ENCODE data around the gene RAB9A.
"Not testable (repeated sequence)": the region's sequence is repeated elsewhere in the genome, so short reads cannot be mapped to it uniquely, and the experiment has no call there.

Gene RAB9A

DNA sequence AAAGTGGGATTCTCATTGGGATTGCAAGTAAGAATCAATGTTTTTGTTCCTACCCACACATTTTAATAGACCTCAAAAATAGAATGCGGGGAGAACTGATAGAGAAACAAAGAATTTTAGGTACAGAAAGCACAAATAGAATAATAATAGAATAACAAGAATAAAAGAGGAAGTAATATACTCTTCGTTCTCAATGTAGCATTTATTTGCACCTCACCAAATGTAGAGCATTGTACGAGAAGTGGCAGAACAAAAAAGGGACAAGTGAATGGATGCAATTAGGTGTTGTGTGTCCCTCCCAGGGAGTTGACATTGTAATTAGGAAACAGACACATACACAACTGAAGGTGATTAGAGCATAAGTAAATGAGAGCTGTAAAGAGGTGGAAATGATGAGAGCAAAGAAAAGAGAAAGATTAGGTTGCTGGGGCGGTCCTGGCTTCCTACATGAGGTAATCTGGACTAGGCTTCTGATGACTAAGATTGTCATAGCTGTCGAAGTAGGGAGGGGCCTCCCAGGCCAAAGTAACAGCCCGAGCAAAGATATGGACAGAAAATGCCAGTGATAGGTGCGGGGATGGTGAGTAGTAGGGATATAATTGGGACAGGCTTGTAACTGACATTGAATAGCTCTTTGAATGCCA, 10.4 kb downstream of the RAB9A start:
- no peak for DNase-seq (ENCODE audit: low read depth in 2 of 2, low spot score in 1 of 2)

DNA sequence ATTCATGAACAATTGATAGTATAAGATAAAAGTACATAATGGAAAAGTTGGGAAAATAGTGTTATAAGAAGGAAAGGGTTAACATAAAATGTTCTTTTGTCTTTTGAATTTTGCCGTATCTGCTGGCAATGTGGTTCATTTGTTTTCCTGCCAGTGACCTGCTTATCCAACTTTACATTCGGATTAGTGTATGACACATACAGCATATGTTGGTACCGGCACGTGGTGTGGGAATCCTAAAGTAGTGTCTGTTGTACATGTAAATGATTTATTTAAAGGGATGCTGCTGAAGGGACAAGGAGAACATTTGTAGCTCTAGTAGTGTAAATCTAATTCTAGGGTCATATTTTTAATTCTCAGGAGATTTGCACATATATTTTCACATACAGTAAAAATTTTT, 11.5 kb downstream of the RAB9A start:
- DNase-seq (ENCODE audit: low read depth in 2 of 2, low spot score in 1 of 2): no peak

DNA sequence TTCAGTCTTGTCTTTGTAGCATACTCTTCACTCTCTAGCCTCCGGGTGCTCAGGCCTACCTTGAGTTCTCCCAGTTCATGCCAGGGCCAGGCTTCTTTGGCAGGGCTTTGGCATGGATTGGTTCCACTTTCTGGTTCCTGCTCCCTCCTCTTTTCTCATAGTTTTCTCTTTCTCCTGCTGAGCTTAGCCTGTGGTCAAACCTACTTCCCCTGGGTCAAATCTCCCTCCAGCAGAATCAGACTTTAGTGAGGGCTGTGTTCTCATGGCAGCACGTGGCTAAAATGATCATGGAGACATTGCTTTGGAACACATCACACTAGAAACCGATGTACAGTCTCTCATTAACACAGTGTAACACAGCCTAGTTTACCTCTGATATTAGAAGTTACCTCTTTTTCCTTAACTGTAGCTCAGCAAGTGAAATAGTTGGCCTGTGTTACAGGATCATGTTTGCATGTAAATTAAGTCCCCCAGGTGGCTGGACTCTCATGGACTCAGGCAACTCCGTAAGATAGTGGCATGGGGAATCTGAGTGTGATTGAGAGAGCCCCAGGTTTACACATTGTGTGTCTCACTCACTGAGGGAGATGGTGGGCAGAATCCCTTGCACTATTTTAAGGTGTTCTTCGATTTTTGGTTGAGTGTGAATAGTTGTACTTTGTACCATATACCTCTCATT, 13.3 kb downstream of the RAB9A start:
- DNase-seq (ENCODE audit: low read depth in 2 of 2, low spot score in 1 of 2): no peak

DNA sequence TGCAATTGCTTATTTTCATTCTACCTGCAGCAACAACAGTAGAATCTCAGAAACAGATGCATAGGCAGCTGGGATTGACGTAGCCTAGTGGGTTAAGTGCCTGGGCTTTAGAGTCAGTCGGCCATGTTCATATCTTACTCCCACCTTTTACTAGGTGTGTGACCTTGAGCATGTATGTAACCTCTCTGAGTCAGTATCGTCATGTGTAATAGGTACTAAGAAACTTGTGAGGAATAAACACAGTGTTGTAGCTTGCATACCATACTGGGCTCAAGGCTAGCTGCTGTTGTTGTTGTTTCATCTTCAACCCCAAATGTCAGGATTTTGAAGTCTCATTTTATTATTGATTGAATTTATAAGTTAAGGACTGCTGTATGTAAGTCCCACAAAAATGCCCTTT, 14.2 kb downstream of the RAB9A start:
- no peak for DNase-seq (ENCODE audit: low read depth in 2 of 2, low spot score in 1 of 2)

DNA sequence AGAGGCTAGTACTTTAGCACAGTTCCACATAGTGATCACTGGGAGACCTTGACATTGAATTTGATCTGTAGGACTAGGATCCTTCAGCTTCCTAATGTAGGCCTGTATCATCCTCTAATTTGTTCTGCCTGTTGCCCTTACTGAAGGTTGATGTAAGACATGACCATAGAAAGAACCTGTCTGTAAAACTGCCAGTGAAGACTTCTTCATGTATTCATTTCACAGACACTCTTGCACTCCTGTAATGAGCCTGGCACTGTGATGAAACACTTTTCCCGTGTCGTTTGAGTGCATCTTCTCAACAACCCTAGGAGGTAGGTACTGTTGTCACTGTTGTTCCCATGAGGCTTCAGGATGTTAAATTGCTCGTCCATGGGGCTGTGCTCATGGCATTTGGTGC, 14.7 kb downstream of the RAB9A start:
- no peak for DNase-seq (ENCODE audit: low read depth in 2 of 2, low spot score in 1 of 2)

DNA sequence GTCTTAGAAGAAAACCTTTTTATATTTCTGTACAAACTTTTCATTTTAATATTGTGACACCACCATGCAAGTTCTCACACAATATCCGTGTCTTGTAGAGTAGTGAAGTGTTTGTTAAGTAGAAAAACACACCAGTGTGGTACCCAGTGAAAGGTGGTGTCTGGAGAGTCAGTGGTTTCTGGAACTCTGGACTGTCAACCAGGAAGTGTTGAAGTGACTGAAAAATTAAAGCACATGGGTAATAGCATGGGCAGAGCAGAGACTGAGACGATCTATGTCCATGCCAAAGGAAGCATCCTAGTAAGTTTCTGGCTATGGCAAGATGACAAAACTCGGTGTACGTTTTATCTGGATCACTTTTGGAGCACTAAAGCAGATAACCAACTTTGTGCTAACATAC, 22.2 kb downstream of the RAB9A start:
- DNase-seq (ENCODE audit: low read depth in 2 of 2, low spot score in 1 of 2): no peak

DNA sequence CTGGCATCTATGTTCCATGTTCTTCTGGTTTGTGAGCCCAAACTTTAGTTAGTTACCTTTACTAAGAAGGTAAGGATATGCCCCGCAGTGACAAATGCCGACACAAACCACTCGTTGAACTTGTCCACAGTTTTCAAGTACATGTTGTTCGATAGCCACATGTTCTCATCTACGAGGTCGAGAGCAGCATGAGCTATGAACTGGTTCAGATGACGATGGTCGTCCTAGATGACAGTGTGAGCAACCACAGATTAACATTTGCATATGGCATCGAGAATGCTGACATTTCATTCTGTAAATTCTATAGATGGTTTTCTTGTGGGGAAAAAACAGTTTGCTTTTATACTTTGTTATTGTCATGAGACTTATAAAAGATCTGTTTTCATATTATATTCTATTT, 27.5 kb downstream of the RAB9A start:
- no peak for DNase-seq (ENCODE audit: low read depth in 2 of 2, low spot score in 1 of 2)

DNA sequence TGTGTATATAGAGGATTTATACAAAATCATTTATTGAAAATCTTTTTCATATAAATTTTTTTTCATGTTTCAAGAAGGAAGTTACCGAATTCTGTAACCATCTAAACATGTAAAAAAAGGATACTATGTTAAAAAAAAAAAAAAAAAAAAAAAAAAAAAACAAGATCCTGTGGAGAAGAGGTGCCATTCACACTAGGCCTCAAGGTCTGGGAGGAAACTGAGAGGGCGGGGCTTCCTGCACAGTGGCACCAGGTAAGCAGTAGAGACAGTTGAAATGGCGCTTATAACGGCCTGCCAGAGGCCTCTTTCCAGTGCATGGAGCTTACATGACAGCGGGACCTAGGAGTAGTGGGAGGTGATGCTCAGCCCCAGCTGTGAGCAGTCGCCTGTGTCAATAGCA, 28.0 kb downstream of the RAB9A start:
- DNase-seq (ENCODE audit: low read depth in 2 of 2, low spot score in 1 of 2): no peak

DNA sequence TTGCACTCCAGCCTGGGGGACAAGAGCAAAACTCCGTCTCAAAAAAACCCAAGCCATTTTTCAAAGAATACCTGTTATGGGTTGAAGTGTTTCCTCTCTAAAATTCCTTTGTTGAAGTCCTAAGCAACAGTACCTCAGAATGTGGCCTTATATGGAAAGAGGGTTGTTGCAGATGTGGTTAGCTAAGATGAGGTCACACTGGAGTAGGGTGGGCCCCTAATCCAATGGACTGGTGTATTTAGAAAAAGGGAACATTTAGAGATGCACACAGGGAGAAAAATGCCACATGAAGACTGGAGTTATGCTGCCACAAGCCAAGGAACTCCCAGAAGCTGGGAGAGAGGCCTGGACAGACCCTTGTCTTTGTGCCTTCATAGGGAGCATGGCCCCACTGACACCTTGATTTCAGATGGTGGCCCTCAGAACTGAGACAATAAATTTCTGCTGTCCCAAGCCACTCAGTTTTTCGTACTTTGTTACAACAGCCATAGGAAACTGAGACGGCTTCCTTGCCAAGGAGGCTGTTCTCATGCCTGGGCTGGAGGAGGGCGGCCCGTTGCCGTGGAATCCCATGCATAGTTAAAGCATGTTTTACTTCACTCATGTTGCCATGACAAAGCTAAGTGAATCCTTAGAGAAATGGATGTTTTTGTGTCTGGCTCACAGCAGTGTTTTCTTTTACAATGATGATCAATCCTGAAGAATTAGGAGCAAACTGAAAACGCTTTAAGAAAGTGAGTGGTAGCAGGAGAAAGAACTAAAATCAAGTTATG, 29.0 kb downstream of the RAB9A start:
- no peak for DNase-seq (ENCODE audit: low read depth in 2 of 2, low spot score in 1 of 2)

DNA sequence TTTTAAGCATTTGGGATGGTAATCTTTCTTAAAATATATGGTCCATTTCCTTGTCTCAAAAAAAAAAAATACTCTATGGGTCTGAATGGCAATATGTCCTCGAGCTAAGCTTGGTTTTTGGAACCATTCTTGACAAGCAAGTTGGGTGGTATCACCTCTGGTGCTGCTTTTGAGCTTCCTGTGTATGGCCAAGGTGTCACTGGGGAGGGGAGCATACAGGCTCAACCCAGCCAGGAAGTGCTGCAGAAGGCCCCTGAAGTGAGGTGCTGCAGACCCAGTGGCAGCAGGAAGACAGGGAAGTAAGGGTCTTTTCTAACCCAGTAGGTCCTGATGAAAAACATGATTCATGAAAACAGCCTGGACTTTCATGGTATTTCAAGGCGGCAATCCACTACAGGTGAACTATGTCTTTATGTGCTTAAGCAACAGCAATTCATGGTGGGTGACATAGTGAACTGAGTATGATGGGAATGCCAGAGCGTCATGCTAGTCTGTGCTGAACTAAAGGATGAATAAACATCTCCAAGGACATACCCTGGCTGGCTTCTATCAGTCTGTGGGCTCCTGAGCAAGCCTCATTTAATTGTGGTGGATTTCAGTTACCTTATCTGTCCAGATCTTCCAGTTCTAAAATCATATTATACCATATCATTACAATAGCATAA, 30.4 kb downstream of the RAB9A start:
- DNase-seq (ENCODE audit: low read depth in 2 of 2, low spot score in 1 of 2): no peak

DNA sequence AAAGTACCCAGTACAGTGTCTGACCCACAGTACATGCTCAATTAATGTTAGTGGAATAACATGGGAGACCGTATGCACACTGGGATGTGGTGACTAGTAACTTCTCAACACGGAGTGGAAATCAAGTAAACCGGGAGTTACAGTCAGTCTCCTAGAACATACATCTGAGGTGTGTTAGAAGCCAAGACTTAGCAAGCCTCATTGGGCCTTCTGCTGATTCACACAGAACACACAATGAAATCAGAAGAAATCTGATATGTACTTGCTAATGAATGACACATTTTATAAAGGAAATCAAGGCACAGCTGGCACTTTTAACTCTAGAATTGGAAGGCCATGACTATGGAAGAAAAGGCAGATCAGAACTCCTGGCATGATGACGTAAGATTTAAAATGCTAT, 32.4 kb downstream of the RAB9A start:
- no peak for DNase-seq (ENCODE audit: low read depth in 2 of 2, low spot score in 1 of 2)

DNA sequence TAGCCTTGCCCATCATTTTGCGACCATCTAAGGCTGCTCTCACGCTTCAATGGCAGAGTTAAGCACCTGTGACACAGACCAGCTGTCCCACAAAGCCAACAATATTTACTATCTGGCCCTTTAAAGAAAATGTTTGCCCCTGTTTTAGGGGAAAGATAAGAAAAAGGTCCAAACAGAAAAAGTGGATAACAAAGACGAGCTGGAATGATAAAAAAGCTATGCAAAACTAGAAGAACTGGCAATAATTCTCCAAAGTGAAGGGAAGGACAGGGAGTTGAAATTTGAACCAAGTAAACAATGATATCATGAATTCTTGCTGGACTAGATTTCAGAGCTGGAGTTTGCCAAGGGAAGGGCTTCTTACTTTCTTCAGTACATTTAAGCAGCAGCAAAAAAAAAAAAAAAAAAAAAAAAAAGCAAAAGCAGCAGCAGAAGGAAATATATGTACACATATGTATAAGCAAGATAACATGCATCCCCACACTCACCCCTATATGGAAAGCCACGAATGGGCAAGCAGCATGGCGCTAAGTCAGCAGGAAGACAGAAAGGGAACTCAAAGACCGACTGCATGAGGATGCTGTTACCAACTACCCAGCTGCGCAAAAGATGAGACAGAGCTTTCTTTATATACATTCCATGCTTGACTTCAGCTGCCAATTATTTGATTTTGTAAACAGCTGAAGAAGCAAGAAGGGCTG, 33.0 kb downstream of the RAB9A start:
- DNase-seq (ENCODE audit: low read depth in 2 of 2, low spot score in 1 of 2): no peak

DNA sequence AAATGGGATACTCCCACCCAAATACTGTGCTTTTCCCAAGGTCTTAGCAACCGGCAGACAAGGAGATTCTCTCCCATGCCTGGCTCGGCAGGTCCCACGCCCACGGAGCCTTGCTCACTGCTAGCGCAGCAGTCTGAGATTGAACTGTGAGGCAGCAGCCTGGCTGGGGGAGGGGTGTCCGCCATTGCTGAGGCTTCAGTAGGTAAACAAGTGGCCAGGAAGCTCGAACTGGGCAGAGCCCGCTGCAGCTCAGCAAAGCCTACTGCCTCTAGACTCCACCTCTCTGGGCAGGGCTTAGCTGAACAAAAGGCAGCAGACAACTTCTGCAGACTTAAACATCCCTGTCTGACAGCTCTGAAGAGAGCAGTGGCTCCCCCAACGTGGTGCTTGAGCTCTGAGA, 36.0 kb downstream of the RAB9A start:
- DNase-seq (ENCODE audit: low read depth in 2 of 2, low spot score in 1 of 2): peak in 1 of 2 donors; percentile 8

DNA sequence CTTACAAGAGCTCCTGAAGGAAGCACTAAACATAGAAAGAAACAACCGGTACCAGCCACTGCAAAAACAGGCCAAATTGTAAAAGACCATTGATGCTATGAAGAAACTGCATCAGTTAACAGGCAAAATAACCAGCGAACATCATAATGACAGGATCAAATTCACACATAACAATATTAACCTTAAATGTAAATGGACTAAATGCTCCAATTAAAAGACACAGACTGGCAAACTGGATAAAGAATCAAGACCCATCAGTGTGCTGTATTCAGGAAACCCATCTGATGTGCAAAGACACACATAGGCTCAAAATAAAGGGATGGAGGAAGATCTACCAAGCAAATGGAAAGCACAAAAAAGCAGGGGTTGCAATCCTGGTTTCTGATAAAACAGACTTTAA, 37.7 kb downstream of the RAB9A start:
- DNase-seq (ENCODE audit: low read depth in 2 of 2, low spot score in 1 of 2): not testable (repeated sequence)

DNA sequence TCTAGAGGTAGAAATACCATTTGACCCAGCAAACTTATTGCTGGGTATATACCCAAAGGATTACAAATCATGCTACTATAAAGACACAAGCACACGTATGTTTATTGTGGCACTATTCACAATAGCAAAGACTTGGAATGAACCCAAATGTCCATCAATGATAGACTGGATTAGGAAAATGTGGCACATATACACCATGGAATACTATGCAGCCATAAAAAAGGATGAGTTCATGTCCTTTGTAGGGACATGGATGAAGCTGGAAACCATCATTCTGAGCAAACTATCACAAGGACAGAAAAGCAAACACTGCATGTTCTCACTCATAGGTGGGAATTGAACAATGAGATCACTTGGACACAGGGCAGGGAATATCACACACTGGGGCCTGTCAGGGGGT, 41.6 kb downstream of the RAB9A start:
- not testable (repeated sequence) for DNase-seq (ENCODE audit: low read depth in 2 of 2, low spot score in 1 of 2)

DNA sequence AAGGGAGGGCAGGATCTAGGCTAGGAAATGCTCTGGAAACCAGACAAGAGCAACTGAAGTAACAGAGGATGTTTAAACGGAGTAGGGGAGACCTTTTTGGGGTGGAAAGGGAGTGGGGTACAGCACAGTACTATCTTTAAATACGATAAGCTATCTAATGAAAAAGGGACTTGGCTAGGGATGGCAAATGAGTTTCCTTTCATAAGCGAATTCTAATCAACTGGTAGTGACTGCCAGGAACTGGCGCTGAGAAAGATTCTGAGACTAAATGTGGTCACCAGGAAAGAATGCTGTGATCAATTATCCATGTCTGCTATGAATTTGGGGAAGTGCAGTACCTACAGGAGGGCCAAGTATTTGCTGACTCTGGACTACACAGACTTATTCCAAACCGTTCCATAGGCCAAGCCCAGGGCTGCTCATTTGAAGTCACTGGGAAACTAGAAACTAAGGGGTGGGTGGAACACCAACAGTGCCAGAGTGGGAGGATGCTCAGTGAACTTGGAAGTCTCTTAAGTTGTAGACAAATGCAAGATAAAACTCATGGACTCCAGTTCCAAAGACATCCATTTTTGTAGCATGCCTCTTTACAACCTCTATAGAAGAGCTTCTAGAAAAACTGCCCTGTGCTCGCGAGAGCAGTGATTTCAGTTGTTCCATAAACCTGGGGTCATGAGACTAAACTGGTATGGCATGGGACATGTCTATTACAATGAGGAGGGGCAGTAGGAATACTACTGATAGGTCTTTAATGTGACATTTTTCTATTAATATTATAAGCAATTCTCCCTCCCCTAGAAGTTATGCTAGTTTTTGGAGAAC, 43.5 kb downstream of the RAB9A start:
- DNase-seq (ENCODE audit: low read depth in 2 of 2, low spot score in 1 of 2): no peak

DNA sequence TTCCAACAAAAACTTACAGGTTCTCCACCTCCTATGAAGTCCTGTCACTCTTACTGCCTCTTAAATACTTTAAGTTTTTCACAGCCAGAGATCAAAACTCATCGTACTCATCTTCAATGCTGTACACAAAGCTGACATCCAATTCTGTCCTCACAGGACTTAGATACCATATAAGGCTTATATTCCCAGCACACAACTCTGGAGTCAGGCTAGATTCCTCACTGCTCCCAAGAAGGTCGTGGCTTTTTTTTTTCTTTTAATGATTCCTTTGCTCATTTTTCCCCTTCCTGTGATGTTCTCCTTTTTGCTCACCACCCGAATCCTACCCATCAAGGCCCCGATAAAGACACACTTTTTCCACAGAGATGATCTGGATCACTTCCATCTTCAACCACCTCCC, 44.6 kb downstream of the RAB9A start:
- DNase-seq (ENCODE audit: low read depth in 2 of 2, low spot score in 1 of 2): no peak

DNA sequence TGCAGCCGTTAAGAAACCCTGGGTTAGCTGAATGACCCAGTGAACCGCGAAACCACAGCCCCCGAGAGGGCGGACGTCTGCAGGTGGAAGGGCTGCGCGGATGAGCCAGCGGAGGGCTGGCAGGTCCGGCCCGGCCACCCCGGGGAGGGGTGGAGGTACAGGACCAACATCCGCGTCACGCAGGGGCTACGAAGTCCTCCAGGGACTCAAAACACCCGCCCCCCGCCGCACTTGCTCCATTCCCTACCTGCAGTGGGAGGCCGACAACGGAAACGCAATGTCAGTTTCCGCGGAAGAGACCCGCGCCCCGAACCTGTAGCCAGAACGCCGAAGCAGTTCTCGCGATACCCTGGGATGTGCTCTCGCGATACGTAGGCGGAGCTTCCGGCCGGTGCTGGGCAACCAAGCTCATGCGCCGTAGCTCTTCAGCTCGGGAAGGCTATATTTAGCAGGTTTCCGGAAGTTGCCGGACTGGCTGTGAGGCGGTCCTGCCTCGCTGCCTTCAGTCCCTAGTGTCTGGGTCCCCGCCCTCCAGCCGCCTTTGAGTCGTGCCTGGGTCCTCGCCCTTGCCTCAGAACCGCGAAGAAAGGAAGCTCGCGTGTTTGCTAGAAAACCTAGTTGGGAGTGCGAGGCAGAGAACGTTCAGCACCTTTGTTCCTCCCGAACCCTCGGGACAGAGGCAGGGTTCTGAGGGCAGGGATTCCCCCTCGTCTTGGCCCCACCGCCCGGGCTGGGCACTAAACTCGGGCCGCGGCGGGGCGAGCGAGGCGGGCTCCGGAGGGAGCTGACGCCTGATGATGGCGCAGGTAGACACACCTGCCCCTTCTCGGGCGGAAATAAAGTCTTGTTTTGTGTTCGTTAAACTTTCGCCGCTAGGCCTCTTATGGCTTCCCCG, 45.6 kb downstream of the RAB9A start, which contains the start of the genes OFD1 and TRAPPC2:
TSS of gene OFD1 (plus strand) at position 471 of the 895 bp plus-strand sequence. CDS start at position 795, 324 bp downstream.
TSS of gene TRAPPC2 (minus strand) at position 343 of the 895 bp plus-strand sequence. CDS start 14,657 bp downstream, outside the sequence.
- DNase-seq (ENCODE audit: low read depth in 2 of 2, low spot score in 1 of 2): peak; percentile 77 to 78

DNA sequence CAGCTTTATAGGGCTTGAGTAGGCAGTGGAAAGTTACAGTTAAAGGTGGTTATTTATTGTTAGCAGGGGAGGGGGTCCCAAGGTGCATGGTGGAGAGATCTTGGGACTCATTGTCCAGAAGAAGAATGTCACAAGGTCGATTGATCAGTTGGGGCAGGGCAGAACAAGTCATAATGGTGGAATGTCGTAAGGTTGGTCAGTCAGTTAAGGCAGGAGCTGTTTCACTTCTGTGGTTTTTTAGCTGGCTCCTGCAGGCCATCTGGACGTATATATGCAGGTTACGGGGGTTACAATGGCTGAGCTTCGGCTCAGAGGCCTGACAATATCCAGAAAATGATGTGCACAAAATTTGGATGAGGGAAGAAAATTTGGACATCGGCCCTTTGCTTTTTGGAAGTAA, 52.8 kb downstream of the RAB9A start:
- DNase-seq (ENCODE audit: low read depth in 2 of 2, low spot score in 1 of 2): no peak

All from stimulated activated CD8-positive, alpha-beta memory T cell treated with anti-CD3 and anti-CD28 coated beads, Interleukin-4, amount 100 ng/mL, for 1 hour (primary cell).